Osteoblast (primary cell): ENCODE data around the gene LHX3. TPM values are rescaled to one million over a fixed set of nuclear protein-coding genes. Genes with fewer than 3 reads are reported as not detected.

Source experiments
- DNase-seq: peaks from one replicate; pipeline ENCODE4 v3.0.0; 2011; ENCODE audit warnings: low spot score, mixed read lengths; ENCODE audit not compliant: insufficient read length; ENCODE audit errors: missing footprints
- H2AFZ ChIP-seq: 2 replicates; pipeline ENCODE4 v1.6.0; 2011; ENCODE audit warnings: mild to moderate bottlenecking, low read length
- H3K27ac ChIP-seq: 2 replicates; pipeline ENCODE4 v1.5.1; 2011; ENCODE audit warnings: mild to moderate bottlenecking, low read depth, low read length, moderate library complexity
- H3K27me3 ChIP-seq: 2 replicates; pipeline ENCODE4 v1.6.0; 2012; ENCODE audit warnings: mild to moderate bottlenecking, control low read depth, inconsistent platforms, low read length, moderate library complexity; ENCODE audit not compliant: insufficient read depth
- H3K36me3 ChIP-seq: 2 replicates; pipeline ENCODE4 v1.5.1; 2011; ENCODE audit warnings: mild to moderate bottlenecking, low read length, control low read depth, moderate library complexity; ENCODE audit not compliant: insufficient read depth
- H3K4me1 ChIP-seq: 2 replicates; pipeline ENCODE4 v1.5.1; 2011; ENCODE audit warnings: mild to moderate bottlenecking, low read length, control low read depth, moderate library complexity; ENCODE audit not compliant: insufficient read depth
- H3K4me2 ChIP-seq: 2 replicates; pipeline ENCODE4 v1.6.0; 2011; ENCODE audit warnings: mild to moderate bottlenecking, low read length; ENCODE audit not compliant: insufficient read depth
- H3K4me3 ChIP-seq: fragments of 200-600 bp; sonication (generic); 3 replicates; pipeline ENCODE4 v1.5.1; 2012; ENCODE audit warnings: mild to moderate bottlenecking, low read length, inconsistent platforms; ENCODE audit not compliant: insufficient read depth
- H3K79me2 ChIP-seq: 2 replicates; pipeline ENCODE4 v1.6.0; 2012; ENCODE audit warnings: mild to moderate bottlenecking, low read length, control low read depth, inconsistent platforms; ENCODE audit not compliant: insufficient read depth
- H3K9me3 ChIP-seq: 2 replicates; pipeline ENCODE4 v1.5.1; 2011; ENCODE audit warnings: low read depth, low read length, control low read depth
- H4K20me1 ChIP-seq: 2 replicates; pipeline ENCODE4 v1.6.0; 2012; ENCODE audit warnings: mild to moderate bottlenecking, low read length, control low read depth; ENCODE audit not compliant: insufficient read depth
- CTCF ChIP-seq: IDR thresholded peaks from 2 replicates; pipeline ENCODE4 v1.5.1; 2011; ENCODE audit warnings: mild to moderate bottlenecking, low read depth, low read length, moderate library complexity; ENCODE audit errors: extremely low read depth
- total RNA-seq: library from RNA; depleted of rRNA; stranded (reverse); fragments of >200 nt; gene quantifications from 2 replicates; pipeline ENCODE4 v1.2.3, GENCODE V29; 2012

Gene LHX3
- total RNA-seq, 1 donor: not detected

GRCh38 chr9:136235171-136235570 is 30.2 kb upstream of the LHX3 start:
- H3K4me3 ChIP-seq: no peak overlapping the region
- no peak for DNase-seq
- no peak overlapping the region for H3K4me2 ChIP-seq
- TF ChIP-seq CTCF: no peak
- no peaks in the 10 kb centered on the region for H3K9me3 ChIP-seq
- no peak overlapping the region for H3K27ac ChIP-seq
- no peaks in the 10 kb centered on the region for H3K4me1 ChIP-seq
- H3K27me3 ChIP-seq: no peaks in the 10 kb centered on the region
- peaks cover 24% of the 10 kb centered on the region for H4K20me1 ChIP-seq
- H3K79me2 ChIP-seq: peaks cover 12% of the 10 kb centered on the region
- H3K36me3 ChIP-seq: no peaks in the 10 kb centered on the region
- no peak overlapping the region for H2AFZ ChIP-seq

GRCh38 chr9:136234597-136234996 is 29.7 kb upstream of the LHX3 start:
- Histone ChIP-seq H4K20me1 (peaks cover 21% of the 10 kb centered on the region), H3K36me3 (no peaks in the 10 kb centered on the region), H3K4me3 (no peak overlapping the region), H3K27ac (no peak overlapping the region), H3K27me3 (no peaks in the 10 kb centered on the region), H3K4me2 (no peak overlapping the region), H2AFZ (no peak overlapping the region), H3K9me3 (no peaks in the 10 kb centered on the region), H3K4me1 (no peaks in the 10 kb centered on the region), H3K79me2 (peaks cover 12% of the 10 kb centered on the region)
- TF ChIP-seq CTCF: no peak
- DNase-seq: no peak

- Histone ChIP-seq H3K27ac (no peak overlapping the region), H3K9me3 (no peaks in the 10 kb centered on the region), H3K79me2 (peaks cover 11% of the 10 kb centered on the region), H3K36me3 (no peaks in the 10 kb centered on the region), H4K20me1 (peaks cover 17% of the 10 kb centered on the region), H2AFZ (no peak overlapping the region), H3K27me3 (no peaks in the 10 kb centered on the region), H3K4me2 (no peak overlapping the region), H3K4me3 (no peak overlapping the region), H3K4me1 (peaks cover 3% of the 10 kb centered on the region)
- no peak for TF ChIP-seq CTCF
- DNase-seq: no peak
Observed at GRCh38 chr9:136233868-136234267, 28.9 kb upstream of the LHX3 start.

- H3K27ac ChIP-seq: no peak overlapping the region
- DNase-seq: no peak
- H3K79me2 ChIP-seq: peaks cover 11% of the 10 kb centered on the region
- H3K36me3 ChIP-seq: no peaks in the 10 kb centered on the region
- H3K4me2 ChIP-seq: no peak overlapping the region
- H2AFZ ChIP-seq: no peak overlapping the region
- H3K4me1 ChIP-seq: peaks cover 7% of the 10 kb centered on the region
- H3K4me3 ChIP-seq: no peak overlapping the region
- H4K20me1 ChIP-seq: peaks cover 17% of the 10 kb centered on the region
- H3K27me3 ChIP-seq: no peaks in the 10 kb centered on the region
- H3K9me3 ChIP-seq: no peaks in the 10 kb centered on the region
- no peak for TF ChIP-seq CTCF
Observed at GRCh38 chr9:136233411-136233810, 28.5 kb upstream of the LHX3 start.
